BJ (cell line): Measurements from ENCODE around the gene NXPE3. TPM values are rescaled to one million over a fixed set of nuclear protein-coding genes. Genes with fewer than 3 reads are reported as not detected.

Experiments used
- CTCF ChIA-PET: fragments of 350-600 bp; formaldehyde crosslinking; extraction: SDS; loops from one replicate; lab custom pipeline; 2021; ENCODE audit warnings: antibody characterized with exemption, inconsistent platforms; lab: Yijun Ruan, JAX
- POLR2A ChIA-PET: fragments of 300-600 bp; sonication (Branson Sonifier 250); formaldehyde crosslinking; extraction: SDS; loops from one replicate; lab custom pipeline; 2021; ENCODE audit warnings: antibody characterized with exemption; lab: Charles Lee
- DNase-seq: peaks from one replicate; pipeline ENCODE4 v3.0.0-alpha.2; 2011; ENCODE audit warnings: low read depth
- H3K27me3 ChIP-seq: 2 replicates; pipeline ENCODE4 v1.6.0; 2011; ENCODE audit warnings: low read length; ENCODE audit not compliant: control insufficient read depth, insufficient read depth
- H3K36me3 ChIP-seq: 2 replicates; pipeline ENCODE4 v1.5.1; 2011; ENCODE audit warnings: low read length; ENCODE audit not compliant: control insufficient read depth, insufficient read depth
- H3K4me3 ChIP-seq: 2 replicates; pipeline ENCODE4 v1.5.1; 2011; ENCODE audit warnings: low read depth, mild to moderate bottlenecking, control low read depth, low read length
- CTCF ChIP-seq: IDR thresholded peaks from 2 replicates; pipeline ENCODE4 v1.5.1; 2011; ENCODE audit warnings: low read depth, mild to moderate bottlenecking, control low read depth, inconsistent platforms, low read length, moderate library complexity; ENCODE audit not compliant: insufficient read depth
- polyA plus RNA-seq: library from polyadenylated mRNA; depleted of rRNA; stranded (reverse); fragments of >200 nt; gene quantifications from 2 replicates; pipeline ENCODE4 v1.2.3, GENCODE V29; 2011

The NXPE3 gene
- polyA plus RNA-seq, 1 experiment, result 30.3 TPM

GRCh38 chr3:101848326-101848725 is 69.3 kb downstream of the NXPE3 start:
- CTCF ChIA-PET, result interaction anchor here (1.1 to 2.2 kb wide), 3 partner anchors 9 to 377 kb away, joined by 3 to 10 read pairs (median 8); no protein-coding TSS in a partner anchor
- Histone ChIP-seq H3K36me3 (peaks cover 7% of the 10 kb centered on the region), H3K27me3 (no peaks in the 10 kb centered on the region), H3K4me3 (no peak overlapping the region; the same call in 1 of the 2 replicates)
- POLR2A ChIA-PET, result interaction anchor here (0.6 to 2.1 kb wide), 3 partner anchors 21 to 332 kb away, joined by 5 to 7 read pairs (median 6); no protein-coding TSS in a partner anchor
- no peak for TF ChIP-seq CTCF
- DNase-seq, result no peak

- no peak for TF ChIP-seq CTCF
- CTCF ChIA-PET, result interaction anchor here (1.1 to 2.2 kb wide), 5 partner anchors 10 to 380 kb away, joined by 3 to 10 read pairs (median 5); no protein-coding TSS in a partner anchor
- POLR2A ChIA-PET, result interaction anchor here (0.6 to 2.1 kb wide), 10 partner anchors 13 to 376 kb away, joined by 3 to 7 read pairs (median 5); no protein-coding TSS in a partner anchor
- Histone ChIP-seq H3K4me3 (peak within 1 kb of the TSS; percentile 67), H3K36me3 (peaks cover 10% of the 10 kb centered on the region), H3K27me3 (no peaks in the 10 kb centered on the region)
- DNase-seq, result peak; percentile 66
Observed at GRCh38 chr3:101848754-101849713, 70.0 kb downstream of the NXPE3 start, which contains the start of gene NFKBIZ. Gene NFKBIZ, plus strand, starts transcription at chr3:101849514. Its CDS starts 115 bp downstream, at chr3:101849629.

GRCh38 chr3:101849714-101850245 is 70.8 kb downstream of the NXPE3 start:
- TF ChIP-seq CTCF, result no peak
- DNase-seq, result no peak
- Histone ChIP-seq H3K4me3 (peak overlapping the region; percentile 67), H3K36me3 (peaks cover 12% of the 10 kb centered on the region), H3K27me3 (no peaks in the 10 kb centered on the region)
- ChIA-PET POLR2A (interaction anchor here (0.6 to 2.1 kb wide), 9 partner anchors 23 to 376 kb away, joined by 3 to 7 read pairs (median 5); no protein-coding TSS in a partner anchor), CTCF (interaction anchor here (1.2 to 2.2 kb wide), 4 partner anchors 36 to 380 kb away, joined by 3 to 10 read pairs (median 6); no protein-coding TSS in a partner anchor)

- peaks cover 15% of the 10 kb centered on the region for H3K36me3 ChIP-seq
- no peak for DNase-seq
- ChIA-PET POLR2A (interaction anchor here (0.6 to 2.1 kb wide), 7 partner anchors 23 to 375 kb away, joined by 3 to 7 read pairs (median 5); no protein-coding TSS in a partner anchor), CTCF (interaction anchor here (1.2 to 3.1 kb wide), 4 partner anchors 371 to 379 kb away, joined by 3 to 17 read pairs (median 6); no protein-coding TSS in a partner anchor)
- H3K27me3 ChIP-seq, result no peaks in the 10 kb centered on the region
- peak overlapping the region; percentile 67 for H3K4me3 ChIP-seq
- no peak for TF ChIP-seq CTCF
Observed at GRCh38 chr3:101850246-101851051, 71.4 kb downstream of the NXPE3 start.
